Bone marrow (tissue), 2 donors: ENCODE results near the gene ZNF362.
"Not testable (repeated sequence)": the region's sequence is repeated elsewhere in the genome, so short reads cannot be mapped to it uniquely, and the experiment has no call there.

ENCODE experiments used
- DNase-seq, 2 donors: peaks; one replicate each; lab custom pipeline; 2025; lab: John Stamatoyannopoulos, UW

Gene ZNF362

DNA sequence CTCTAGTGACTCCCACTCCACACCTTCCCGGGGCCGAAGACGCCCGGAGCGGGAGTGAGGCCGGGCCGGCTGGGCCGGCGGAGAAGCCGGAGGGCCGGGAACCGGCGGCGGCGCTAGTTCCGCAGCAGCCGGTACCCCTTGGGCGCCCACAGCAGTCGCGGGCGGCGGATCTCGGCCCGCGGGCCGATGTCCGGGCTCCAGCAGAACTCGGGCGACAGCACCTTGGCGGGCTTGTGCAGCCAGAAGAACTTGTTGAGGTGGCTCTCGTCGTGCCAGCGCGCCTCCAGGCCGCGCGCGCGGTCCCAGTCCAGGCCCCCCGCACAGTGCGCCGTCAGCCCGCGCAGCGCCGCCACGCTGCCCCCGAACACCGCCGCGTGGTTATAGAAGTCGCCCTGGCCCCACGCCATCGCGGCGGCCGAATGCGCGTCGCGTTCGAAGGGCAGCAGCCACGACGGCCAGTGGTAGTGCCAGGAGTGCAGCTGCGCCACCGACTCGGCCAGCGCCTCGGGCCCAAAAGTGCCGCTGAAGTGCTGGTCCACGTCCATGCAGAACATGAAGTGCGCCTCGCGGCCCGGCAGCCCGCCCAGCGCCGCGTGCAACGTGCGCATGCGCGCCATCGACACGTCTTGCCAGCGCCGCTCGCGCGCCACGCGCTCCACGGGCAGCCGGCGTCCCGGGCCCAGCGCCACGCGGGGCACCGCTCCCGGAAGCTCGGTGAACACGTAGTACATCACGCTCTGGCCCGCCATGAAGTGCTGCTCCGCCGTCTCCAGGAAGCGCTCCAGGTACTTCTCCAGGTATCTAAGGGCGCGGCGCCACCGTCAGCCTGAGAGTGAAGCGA is 50.6 kb downstream of the ZNF362 start:
- DNase-seq: no peak

DNA sequence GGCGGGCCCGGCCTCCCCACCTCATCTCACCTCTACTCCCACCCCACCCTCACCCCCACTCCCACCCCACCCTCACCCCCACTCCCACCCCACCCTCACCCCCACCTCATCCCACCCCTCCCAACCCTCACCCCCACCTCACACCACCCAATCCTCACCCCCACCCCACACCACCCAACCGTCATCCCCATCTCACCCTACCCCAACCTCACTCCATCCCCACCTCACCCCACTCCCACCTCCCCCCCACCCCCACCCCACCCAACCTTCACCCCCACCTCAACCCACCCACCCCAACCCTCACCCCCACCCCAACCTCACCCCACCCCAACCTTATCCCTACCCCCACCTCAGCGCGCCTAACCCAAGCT is 51.2 kb downstream of the ZNF362 start:
- DNase-seq: no peak

DNA sequence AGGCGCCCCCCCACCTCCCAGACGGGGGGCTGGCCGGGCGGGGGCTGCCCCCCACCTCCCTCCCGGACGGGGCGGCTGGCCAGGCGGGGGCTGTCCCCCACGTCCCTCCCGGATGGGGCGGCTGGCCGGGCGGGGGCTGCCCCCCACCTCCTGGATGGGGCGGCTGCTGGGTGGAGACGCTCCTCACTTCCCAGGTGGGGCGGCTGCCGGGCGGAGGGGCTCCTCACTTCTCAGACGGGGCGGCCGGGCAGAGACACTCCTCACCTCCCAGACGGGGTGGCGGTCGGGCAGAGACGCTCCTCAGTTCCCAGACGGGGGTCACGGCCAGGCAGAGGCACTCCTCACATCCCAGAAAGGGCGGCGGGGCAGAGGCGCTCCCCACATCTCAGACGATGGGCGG is 53.1 kb downstream of the ZNF362 start:
- DNase-seq: not testable (repeated sequence)

DNA sequence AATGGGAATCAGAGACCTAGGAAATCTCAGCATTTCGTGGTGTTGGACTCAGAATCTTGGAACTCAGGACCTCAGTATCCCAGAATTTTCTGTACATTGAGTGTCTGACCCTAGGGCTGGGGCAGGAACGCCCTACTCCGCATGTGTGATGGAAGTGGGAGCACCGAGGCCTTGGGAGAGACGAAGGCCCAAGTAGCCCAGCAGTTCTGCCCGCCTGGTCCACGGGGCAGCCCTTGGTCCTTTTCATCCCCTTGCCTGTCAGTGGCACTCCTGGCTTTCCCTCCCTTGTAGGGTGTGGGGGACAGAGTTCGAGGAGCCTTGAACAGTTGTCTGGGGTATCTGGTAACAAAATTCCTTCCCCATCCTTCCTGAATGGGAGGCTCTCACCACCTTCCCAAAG is 54.4 kb downstream of the ZNF362 start:
- DNase-seq: no peak

DNA sequence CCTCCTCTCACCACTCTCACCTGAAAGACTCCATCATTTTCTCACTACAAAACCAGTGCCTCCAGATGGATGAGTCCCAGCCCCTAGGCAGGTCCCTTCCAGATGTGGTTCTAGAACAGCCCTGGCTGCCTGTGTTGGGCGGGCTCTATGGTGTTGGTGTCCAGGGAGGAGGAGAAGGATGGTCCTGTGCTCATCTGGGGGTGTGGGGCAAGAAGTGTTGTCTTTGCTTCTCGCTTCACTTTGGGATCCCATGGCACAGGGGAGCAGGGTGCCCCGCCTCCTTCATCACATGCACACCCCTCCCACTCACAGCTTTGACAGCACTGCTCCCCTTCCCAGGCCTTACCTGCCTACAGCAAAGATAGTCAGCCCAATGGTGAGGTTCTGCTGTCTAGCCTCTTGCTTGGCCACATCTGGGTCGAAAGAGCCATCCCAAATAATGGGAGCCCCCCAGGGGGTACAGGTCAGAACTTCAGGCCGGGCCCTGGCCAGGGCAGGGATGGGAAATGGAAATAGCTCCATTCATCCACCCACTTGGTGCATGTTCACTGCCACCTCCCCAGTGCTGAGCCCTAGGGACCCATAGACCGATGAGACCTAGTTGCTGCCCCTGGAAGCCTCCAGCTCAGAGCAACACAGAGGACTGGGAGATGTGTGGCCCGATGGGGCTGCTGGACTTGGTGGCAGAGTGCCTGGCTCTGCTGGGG is 55.6 kb downstream of the ZNF362 start:
- DNase-seq: no peak

DNA sequence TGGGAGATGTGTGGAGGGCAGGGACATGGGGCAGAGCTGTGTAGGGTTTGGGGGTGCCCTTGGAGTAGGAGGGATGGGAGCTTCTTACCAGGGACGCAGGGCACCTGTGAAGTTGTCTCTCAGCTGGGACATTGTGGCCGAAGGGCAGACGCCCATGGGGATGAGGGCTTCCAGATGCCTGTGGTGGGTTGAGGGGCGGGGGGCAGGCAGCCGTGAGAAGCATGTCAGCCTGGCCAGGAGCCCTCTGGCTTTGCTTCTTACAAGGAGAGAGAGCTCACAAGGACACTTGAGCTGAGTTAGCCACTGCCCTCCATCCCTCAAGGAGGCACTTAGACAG is 56.1 kb downstream of the ZNF362 start:
- no peak for DNase-seq

DNA sequence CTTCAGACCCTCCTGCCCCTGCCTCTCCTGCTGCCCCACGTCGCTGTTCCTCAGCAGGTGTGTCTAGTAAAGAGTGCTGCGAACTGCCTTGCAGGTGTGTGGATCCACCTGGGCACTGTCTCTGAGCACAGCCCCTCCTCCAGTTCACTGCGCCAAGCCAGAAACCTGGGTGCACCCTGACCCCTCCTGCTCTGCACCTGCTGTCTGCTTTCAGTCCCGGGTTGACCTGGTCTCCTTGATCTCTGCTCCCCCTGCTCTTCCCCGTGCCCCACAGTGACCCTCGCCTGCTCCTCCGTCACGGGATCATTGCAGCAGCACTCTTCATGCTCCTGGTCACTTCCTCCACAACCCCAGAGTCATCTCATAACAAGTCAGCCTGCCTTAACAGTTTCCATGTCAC is 58.1 kb downstream of the ZNF362 start:
- DNase-seq: no peak

DNA sequence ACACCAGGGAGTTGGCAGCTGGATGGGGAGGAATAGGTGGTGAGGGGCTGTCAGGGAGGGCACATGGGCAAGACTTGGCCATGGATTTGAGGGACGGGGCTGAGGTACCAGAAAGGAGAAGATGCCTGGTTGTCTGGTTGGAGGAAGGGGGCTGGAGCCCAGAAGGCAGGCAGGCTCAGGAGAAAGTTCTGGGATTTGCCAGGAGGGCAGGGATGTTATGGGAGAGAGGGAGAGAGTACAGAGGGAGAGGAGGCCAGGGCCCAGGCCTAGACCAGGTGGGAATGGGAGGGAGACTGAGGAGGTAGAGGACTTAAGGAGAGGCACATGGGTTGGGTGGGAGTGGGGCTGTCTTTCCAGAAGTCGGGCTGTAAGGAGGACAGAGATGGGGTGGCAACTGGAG is 60.3 kb downstream of the ZNF362 start:
- DNase-seq: no peak

DNA sequence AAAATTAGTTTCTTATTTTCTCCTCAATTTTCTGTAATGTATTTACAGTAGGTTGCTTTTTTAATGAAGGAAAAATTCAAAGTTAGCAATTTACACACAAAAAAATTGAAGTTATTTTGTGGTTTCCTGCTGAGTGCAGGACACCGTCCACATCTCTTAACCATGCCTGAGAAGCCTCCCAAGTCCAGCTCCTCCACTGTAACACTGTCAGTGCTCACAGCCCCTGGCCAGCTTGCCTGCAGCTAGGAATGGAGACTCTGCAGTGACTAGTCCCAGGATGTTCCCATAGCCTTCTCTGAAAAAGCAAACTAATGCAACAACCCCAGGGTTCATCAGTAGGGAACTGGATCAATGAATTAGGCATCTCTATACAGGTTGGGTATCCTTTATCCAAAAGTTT is 61.1 kb downstream of the ZNF362 start:
- DNase-seq: no peak

DNA sequence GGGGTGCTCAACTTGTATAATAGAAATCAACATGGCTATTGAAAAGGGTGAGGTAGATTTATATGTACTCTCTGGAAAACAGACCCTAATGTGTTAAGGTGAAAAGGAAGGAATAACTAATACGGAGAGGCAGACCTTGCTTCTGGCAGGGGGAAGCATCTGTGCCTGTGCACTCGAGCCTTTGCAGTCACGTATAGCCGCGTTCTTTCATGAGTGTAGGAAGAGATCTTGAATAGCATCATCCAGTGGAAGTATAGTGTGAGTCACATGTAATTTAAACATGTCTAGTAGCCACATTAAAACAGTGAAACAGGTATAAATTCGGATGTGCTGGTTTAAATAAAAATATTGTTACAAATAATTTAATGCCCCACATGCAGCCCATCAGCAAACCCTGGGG is 61.7 kb downstream of the ZNF362 start:
- DNase-seq: no peak

DNA sequence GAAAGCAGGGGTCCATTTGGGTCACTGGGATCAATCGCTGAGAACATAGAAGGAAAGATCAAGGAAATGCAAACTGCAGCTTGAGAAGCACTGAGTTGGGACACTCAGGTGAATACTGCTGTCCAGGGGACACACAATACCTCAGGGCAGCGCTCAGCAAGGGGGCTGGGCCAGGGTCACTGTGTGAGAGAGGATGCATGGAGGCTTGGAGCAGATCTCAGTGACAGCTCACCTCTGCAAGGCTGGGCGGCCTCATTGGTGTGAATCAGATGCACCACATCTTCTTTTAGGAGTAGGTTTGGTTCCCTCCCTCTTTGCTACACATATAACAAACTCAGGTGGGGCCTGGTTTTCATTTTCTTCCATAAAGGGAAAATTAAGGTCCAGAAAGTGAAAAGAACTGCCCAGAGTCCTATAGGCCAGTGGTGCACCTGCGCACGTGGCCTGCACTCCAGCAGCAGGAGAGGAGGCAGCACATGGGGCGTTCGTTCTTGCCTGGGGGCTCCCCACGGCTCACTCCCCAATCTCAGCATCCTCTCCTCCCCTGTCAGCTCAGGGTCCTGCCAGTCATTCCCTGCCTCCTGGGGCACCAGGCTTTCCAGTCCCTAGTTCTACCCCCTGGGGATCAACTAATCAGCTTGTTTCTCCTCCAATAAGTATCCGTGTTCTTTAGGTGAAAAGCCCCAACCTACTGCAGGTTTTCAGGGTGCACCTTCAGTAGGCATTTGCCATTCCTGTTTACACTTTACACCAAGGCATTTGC is 63.1 kb downstream of the ZNF362 start:
- DNase-seq: no peak

DNA sequence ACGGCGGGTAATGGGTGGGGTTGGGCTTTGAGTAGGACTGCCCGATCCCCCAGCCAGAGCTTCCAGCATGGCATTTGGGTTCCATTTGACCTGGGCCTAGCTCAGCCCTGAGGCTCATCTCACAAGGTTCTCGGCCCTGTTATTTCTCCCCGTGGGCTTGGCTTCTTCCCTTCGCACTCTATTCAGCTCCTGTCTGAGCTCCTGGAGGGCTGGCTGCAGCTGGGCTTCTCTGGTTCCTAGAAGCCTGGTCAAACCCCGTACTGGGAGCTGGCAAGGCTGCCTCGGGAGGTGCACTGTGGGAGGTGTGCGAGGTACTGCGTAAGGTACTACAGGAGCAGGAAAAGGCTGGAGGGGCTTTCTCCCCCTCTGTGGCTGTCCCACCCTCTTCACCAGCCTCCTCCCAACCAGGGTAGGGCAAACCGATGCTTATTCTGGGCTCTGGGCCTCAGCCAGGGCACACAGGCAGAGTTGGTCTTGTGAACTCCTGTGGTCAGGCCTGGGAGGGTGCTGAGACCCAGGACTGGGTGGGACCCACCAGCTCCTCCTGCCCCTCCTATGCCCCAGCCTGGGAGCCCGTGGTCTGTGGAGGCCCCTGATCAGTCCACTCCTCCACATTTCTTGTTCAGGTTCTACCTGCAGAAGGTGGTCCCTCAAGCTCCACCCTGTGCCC is 63.8 kb downstream of the ZNF362 start:
- DNase-seq: no peak

DNA sequence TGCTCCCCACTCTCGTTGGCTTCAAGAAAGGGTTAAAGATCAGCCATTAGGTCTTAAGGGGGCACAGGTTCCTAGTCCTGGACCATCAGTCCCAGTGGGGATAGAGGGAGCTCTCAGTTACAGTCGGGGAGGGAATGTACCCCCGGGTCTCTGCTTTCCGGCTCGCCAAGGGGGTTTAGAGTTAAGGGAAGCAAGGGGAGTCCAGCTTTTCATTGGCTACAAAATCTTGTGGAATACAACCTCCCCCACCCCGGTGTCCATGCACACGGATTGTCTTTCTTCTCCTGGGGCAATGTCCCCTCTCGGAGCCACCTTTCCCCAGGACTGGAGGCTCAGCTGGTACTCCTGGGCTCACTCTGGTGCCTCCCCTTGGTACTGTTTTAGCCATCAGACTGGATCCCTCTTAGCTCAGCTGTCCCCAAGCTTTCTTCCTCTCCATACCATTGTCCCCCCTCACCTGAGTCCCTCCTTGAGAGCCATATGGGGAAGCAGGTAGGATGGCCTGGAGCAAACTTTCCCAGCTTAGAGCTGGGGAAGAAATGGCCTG is 64.4 kb downstream of the ZNF362 start, which contains the start of gene A3GALT2:
A3GALT2 (minus strand) TSS at position 480 of the 547 bp plus-strand sequence; CDS start at position 480, 0 bp downstream.
- DNase-seq: no peak

DNA sequence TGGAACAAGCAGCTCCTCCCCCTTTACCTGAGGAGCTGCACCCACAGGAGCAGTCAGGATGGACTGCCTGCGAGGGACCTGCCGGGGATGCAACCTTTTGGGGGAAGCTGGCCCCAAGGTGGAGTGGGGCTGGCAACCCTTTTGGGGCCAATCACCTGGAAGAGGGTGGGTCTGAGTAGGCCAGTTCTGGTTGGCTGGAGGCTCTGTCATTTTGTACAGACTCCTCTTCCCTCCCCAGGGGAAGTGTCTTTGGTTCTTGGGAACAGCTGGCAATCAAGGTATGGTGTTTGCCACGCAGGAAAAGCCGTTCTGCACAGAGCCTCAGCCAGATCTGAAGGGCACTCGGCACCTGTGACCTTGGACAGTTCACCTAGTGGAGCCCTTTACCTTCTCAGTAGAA is 64.9 kb downstream of the ZNF362 start:
- no peak for DNase-seq

DNA sequence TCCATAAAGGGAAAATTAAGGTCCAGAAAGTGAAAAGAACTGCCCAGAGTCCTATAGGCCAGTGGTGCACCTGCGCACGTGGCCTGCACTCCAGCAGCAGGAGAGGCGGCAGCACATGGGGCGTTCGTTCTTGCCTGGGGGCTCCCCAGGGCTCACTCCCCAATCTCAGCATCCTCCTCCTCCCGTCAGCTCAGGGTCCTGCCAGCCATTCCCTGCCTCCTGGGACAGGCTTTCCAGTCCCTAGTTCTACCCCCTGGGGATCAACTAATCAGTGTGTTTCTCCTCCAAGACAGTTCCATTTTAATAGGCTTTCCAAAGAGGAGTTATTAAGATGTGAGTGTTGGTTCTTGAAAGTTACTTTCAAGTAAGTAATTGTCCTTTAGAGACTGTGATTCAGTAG is 65.8 kb downstream of the ZNF362 start:
- no peak for DNase-seq

DNA sequence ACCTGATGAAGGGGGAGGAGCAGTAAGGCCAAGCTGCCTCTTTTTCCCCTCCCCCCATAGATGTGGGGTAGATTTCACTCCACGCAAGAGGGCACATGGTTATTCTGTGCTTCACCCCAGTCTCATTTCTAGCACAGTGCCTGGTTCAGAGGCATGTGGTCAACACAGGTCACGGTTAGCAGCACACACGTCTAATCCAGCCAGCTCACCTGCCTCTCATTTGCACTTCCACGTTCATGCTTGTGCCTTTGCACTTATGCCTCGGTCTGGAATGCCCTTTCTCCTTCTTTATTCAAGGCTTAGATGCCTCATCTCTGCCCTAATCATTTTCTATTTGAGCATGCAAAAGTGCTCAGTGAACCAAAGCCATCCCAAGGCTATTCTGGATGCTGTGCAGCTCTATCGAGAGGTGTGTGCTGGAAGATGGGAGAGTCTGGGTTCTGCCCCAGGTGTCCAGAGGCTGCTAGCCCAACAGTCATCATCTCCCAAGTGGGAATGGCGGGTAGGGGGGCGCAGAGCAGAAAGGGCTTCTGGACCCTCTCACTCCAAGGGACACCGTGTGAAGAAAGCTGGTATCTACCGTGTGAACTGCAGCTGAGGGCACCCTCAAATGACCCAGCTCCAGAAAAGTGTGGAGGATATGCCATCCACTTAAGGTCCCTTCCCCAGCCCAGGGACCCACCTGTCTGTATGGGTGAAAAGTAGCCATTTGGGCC is 66.7 kb downstream of the ZNF362 start:
- no peak for DNase-seq

DNA sequence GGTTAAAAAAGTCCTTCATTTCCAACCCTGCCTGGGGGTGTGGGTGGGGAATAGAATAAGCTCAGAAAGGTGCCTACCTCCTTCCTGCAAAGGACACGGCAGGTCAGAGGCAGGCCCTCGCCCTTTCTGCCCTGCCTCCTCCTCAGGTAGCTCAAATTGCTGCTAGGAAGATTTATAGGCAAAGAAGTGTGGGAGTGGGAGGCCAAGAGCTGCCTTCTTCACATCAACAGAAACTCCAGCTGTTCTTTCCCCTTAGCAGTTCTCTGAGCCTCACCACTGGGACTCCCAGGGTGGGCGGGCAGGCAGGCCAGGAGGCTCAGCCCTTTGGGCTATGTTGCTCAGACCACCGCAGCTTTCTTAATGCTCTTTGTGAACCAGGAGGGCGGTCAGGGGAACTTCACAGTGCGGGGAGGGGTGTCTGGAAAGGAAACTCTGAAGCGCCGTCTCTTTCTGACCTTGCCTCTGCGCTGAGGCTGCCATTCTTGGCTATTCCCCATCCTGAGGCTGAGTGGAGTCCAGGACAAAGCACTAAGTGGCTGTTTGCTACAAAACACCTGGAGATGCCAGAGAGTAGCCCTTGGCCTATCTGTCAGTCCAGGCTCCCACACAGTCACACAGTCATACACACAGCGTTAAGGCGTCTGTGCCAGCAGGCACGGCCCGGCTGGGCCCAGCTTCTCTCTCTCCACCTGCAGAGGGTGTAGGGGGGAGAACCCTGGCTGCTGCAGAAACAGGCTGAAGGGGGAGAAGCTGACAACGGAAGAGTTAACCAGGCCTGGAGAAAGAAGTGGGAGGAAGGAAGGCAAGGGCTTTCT is 67.6 kb downstream of the ZNF362 start:
- no peak for DNase-seq

DNA sequence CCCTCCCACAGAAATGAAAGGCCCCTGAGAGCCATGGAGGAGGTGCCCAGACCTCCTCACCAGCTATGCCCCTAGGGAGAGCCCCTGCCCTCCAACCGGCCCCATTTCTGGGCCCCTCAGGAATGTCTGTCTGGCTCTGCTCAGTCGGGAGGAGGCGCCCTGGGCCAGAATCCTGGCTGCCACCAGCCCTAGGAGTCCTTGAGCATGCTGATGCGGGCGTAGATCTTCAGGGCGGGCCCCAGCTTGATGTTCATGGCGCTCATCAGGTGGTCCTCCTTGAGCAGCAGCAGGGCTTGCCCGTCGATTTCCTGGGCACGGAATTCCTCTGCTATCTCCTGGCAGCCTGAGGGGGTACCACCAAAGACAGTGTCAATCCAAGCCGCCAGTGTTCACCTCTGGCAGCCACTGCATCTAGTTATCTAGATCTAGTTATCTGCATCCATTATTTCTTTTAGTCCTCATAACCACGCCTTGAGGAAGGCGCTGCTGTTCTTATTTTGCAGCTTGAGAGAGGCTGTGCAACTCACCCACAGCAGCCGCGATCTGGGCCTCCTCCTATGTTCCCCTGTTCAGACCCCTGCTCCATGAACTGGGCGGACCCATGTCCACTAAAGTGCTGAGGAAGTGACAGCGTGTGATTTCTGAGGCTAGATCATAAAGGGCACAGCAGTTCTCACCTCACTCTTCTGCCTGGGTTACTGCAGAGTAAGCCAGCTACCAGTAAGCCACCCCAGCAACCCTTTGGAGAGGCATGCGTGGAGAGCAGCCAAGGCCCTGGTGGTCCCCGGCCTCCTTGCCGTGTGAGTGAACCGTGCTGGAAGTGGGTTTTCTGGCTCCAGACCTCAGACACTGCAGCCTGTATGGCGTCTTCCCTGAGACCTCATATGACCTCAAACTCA is 68.6 kb downstream of the ZNF362 start:
- DNase-seq: no peak

DNA sequence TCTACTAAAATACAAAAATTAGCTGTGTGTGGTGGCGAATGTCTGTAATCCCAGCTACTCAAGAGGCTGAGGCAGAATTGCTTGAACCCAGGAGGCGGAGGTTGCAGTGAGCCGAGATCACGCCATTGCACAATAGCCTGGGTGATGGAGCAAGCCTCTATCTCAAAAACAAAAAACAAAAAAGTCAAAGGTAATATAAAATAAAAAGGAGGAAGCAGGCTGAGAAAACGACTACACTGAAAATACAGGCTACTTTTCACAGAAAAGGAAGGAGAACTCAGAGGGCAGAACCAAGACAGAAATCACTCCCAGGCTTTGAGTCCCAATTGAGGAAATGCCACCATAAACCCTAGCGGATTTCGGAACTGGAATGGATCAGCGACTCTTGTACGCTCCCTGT is 70.5 kb downstream of the ZNF362 start:
- DNase-seq: no peak
